Kasumi-1 (cell line): ENCODE measurements around the gene SCARF2.

Experiments used
- DNase-seq, 2 experiments: peaks; one replicate each; lab custom pipeline; 2025; lab: John Stamatoyannopoulos, UW

SCARF2 gene

GRCh38 chr22:20439556-20439927 lies 1.9 kb upstream of the SCARF2 start:
- DNase-seq = no peak

GRCh38 chr22:20438678-20439492 lies 1.3 kb upstream of the SCARF2 start:
- no peak for DNase-seq

DNA sequence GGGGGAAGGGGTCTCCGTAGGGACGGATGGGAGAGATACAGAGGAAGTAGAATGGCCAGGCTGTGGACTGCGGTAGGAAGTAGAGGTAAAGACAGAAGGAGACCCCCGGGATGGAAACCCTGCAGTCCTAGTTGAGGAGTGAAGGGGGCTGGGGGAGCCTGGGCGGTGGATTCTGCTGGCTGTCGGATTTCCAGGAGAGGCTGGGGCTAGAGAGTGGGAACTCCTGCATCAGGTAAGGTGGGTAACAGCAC lies 727 bp upstream of the SCARF2 start:
- no peak for DNase-seq

GRCh38 chr22:20436768-20437612 lies 635 bp downstream of the SCARF2 start:
- peak in 1 of 2 experiments; percentile 30 for DNase-seq

DNA sequence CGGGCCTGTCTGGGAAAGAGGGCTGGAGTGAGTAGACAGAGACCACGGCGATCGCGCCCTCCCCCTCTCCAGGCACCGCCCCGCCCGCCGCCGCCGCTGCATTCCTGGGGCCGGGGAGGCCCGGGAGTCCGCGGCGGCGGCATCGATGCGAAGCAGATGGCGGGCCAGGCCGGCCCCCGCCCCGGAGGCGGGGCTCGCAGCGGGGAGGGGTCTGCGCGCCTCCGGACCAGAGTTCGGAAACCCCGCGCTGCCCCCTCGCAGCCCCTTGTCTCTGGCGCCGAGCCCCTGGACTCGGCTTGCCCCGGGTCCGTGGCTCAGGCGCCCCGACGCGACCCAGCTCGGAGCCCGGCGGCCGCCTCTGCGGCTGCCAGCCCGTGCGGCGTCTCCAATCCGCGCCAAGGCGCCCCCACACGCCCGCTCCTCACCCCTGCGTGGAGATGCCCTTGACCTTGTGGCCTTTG lies 1.3 kb downstream of the SCARF2 start:
- no peak for DNase-seq

DNA sequence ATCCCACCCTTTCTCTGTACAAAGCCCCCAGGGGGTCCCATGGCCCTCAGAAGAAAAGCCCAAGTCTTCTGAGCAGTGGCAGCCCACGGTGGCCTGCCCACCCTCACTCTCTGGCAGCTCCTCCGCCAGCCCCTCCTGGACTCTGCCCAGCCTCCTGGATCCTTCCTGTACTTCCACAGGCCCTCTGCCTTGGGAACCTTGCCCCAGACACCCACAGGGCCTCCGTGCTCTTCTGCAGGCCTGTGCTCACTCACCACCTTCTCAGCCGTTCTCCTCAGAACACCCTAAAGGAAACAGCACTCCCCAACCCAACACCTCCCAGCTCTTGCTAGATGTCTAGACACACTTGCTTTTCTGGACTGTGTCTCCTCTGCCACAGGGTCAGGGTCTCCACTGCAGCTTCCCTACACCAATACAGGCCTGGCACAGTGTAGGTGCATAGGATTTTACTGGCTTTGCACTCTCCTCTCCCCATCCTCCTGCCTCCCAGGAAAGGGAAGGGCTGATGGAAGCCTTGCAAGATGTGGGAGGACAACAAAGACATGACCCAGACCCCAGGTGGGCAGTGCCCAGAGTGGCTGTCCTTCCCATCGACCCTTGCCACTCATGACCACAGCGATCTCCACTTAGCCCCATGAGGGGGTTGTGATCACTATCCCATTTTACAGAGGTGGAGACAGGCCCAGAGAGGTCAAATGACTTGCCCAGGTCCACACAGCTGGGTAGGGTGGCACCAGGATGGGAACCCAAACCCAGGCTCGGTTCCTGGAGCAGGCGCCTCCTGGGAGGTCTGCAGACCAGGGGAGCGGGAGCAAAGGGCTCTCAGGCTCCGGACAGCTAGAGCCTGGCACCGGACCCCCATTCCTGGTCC lies 2.0 kb downstream of the SCARF2 start:
- no peak for DNase-seq

- no peak for DNase-seq
These were observed 2.9 kb downstream of the SCARF2 start for GRCh38 chr22:20434773-20435172.

GRCh38 chr22:20434264-20434751 lies 3.3 kb downstream of the SCARF2 start:
- no peak for DNase-seq

DNA sequence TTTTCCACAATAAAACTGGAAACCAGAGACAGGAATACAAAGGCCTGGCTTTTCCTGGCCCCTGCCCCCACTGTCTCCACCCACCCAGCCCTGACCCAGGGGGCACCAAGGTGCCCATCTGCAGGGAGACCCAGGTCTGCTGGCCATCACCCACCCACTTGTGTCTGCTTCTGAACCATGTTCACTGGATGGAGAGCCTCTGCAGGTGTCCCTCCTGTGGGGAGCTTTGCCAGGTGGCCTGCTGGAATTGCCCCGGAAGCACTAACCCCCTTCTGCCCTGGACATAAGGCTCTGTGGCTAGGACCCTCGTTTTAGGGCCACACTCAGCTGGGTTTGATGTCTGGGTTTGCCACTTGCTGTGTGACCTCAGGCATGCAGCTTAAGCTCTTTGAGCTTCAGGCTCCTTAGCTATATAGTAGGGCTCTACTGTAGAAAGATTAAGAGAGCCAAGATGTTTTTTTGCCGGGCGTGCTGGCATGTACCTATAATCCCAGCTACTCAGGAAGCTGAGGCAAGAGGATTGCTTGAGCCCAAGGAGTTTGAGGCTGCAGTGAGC lies 3.9 kb downstream of the SCARF2 start:
- DNase-seq = no peak

DNA sequence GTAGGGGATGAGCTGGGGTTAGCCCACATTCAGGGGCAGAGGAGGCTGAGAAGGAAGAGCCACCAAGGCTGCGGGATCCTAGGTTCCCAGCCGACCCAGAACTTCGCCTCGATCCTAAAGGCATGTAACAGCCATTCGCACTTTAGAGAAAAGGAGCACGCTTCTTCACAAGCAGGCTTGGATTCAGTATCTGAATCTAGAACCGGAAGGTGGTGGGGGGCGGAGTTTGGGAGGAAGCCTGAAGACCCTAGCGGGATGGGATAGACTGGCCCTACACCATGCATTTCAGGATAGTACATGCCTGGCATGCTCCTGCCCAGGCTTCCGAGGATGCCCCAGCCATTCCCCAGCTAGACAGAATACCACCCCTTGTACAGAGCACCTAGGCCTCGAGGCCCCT lies 4.4 kb downstream of the SCARF2 start:
- DNase-seq = no peak

DNA sequence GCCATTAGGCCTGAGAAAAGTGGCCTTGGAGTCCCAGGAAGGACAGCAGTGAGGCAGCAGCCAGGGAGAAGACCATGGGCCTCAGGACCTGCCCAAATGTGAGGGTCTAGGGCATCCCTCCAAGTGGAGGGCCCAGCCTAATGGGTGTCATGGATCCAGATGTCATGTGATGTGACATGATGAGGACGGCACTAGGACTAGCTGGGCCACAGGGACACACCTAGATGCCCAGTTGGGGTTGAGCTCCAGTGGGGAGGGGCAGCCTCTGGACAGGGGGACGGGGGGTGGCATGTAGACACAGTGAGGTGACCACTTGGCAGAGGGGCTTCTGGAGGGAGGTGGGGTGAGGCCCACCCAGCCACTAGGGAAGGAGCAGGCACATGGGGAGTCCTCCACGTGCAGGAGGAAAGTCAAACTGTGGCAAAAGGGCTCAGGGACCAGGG lies 5.4 kb downstream of the SCARF2 start:
- no peak for DNase-seq

DNA sequence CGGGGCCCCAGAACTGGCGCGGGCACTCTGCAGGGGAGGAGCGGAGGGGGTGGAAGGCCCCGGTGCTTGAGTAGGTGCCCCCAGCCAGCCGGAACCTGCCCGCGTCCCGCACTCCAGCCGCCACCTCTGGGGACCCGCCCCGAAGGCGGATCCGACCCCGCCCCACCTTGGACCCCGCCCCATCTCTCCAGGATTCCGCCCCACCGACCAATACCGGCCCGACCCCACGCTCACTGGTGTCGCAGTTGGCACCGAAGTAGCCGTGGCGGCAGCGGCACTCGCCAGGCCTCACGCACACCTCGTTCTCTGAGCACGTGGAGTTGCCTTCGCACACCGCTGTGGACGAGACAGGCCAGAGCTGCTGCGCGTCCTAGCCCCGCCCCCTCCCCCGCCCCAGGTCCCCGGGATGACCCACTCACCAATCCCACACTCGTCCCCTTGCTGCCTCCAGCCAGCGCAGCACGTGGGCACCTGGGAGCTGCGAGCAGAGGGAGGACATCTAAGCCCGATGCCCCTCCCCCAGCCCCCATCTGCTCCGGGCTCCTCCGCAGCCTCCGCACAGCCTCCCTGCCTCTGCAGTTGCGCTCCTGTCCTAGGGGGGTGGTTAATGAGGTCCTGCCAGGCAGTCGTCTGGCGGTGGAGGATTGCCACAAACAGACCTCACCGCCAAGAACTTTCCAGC lies 6.0 kb downstream of the SCARF2 start:
- DNase-seq = no peak

DNA sequence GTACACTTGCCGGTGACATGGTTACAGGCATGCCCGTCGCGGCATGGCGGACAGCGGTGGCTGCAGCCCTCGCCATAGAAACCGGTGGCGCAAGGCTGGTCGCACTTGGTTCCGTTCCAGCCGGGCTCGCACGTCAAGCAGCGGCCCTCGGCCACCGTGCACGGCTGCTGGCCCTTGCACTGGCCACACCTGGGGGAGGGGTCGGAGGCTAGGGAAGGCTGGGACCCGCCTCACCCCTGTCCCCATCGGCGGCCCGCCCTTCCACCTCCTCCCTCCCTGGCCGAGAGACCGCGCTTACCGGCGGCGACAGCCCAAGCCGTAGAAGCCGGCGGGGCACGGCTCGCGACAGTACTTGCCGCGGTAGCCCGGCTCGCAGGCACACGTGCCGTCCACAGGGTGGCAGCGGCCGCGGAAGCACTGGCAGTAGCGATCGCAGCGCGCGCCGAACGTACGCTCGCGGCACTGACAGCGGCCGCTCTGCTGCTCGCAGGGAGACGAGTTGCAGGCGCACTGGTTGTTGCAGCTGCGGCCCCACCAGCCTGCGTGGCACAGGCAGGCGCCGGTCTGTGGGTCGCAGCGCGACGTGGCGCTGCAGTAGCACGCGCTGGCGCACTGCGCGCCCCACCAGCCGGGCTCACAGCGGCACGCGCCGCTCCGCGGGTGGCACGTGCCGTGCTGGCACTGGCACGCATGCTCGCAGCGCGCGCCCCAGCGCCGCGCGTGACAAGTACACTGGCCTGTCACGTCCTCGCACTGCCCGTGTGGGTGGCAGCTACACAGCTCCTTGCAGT lies 6.7 kb downstream of the SCARF2 start:
- DNase-seq = peak; percentile 34 to 60

DNA sequence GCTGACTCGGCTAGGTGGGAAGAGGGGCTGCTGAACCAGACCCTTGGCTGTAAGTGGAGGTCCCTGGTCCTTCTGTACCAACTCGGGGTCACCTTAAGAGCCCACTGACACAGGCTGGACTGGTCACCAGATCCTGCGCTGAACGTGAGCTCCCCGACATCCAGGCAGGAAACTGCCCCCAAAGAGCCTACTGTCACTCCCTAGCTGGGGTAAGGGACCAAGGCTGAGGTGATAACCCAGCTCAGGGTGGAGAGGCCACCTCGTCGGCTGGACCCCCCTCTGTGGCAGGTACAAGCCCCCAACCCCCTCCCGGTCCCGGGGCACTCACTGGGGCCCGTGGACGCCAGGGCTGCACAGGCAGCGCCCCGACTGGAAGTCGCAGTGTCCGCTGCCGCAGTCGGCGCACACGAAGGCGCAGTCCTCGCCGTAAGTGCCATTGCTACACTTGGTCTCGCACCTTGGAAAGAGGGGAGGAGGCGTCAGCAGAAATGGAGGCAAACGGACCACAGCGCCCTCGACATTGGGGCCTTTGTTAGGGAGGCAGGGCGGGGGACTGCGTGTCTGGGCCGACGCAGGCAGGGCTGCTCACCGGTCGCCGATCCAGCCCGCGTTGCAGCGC lies 7.4 kb downstream of the SCARF2 start:
- DNase-seq = no peak

GRCh38 chr22:20429254-20430100 lies 8.1 kb downstream of the SCARF2 start:
- peak; percentile 42 to 46 for DNase-seq

- DNase-seq = no peak
These were observed 8.9 kb downstream of the SCARF2 start for GRCh38 chr22:20428496-20429253.

DNA sequence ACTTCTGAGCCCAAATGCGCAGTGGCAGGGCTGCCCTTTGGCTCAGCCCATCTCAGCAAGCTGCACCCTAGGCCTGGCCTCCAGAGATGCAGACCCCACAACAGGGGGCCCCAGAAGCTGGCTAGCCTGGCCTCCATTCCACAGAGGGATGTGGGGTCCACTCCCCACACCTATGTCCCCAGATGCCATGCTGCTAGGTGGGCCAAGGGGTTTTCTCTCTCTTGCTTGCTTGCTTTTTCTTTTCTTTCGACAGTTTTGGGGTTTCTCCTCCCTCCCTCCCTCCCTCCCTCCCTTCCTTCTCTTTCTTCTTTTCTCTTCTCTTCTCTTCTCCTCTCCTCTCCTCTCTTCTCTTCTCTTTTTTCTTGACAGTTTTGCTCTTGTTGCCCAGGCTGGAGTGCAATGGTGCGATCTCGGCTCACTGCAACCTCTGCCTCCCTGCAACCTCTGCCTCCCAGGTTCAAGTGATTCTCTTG lies 9.6 kb downstream of the SCARF2 start:
- DNase-seq = no peak
